HepG2 (cell line): ENCODE measurements around the gene CEP104. TPM values are rescaled to one million over a fixed set of nuclear protein-coding genes. Genes with fewer than 3 reads are reported as not detected.

ENCODE experiments used
- ATAC-seq: fragments of 200-7000 bp; cut with Tn5 transposase; 3 replicates; pipeline ENCODE4 v1.9.1; 2020; ENCODE audit warnings: mild to moderate bottlenecking, moderate library complexity
- BruUV-seq: library from RNA; stranded (reverse); fragments of 400-500 nt; replicated peaks from 2 replicates; lab custom pipeline; 2021; lab: Mats Ljungman, UMichigan
- CTCF ChIA-PET: fragments of 300-600 bp; formaldehyde crosslinking; extraction: SDS; loops from one replicate; lab custom pipeline; 2021; ENCODE audit warnings: low total read pairs, inconsistent platforms, low intra/inter-chr PET ratio; lab: Yijun Ruan, JAX
- POLR2A ChIA-PET: fragments of 350-600 bp; sonication (Branson Sonifier 250); formaldehyde crosslinking; loops from one replicate; lab custom pipeline; 2020; ENCODE audit warnings: antibody characterized with exemption, inconsistent platforms; lab: Yijun Ruan, JAX
- DNase-seq: peaks from one replicate; pipeline ENCODE4 v3.0.0-alpha.2; 2015; ENCODE audit warnings: low spot score
- FAIRE-seq: peaks from 3 replicates; lab custom pipeline; 2011; peaks lifted over from hg19 to GRCh38; lab: Jason Lieb, UNC
- H2AFZ ChIP-seq: one replicate; pipeline ENCODE4 v1.6.1; 2011; ENCODE audit warnings: low read length, inconsistent platforms
- H3K27ac ChIP-seq: fragments of 300-600 bp; 3 replicates; pipeline ENCODE4 v1.8.0; 2011; ENCODE audit warnings: mixed run types, mild to moderate bottlenecking, mixed read lengths, low read length, inconsistent platforms; ENCODE audit not compliant: insufficient read depth; ENCODE audit errors: extremely low read length
- H3K27me3 ChIP-seq, 2 experiments: fragments of 200-600 bp in 1 of 2; 2 replicates in 1 of 2; 3 replicates in 1 of 2; pipeline versions ENCODE4 v1.6.0 to v1.8.0; 2011; ENCODE audit warnings: low read length in 2 of 2, mild to moderate bottlenecking in 2 of 2, moderate library complexity in 2 of 2, inconsistent platforms in 1 of 2; ENCODE audit not compliant: insufficient read depth in 2 of 2, control insufficient read depth in 1 of 2
- H3K36me3 ChIP-seq, 2 experiments: fragments of 200-600 bp in 1 of 2; replicated peaks in 1 of 2; 2 replicates in 1 of 2; 3 replicates in 1 of 2; pipeline versions ENCODE4 v1.5.1 to v1.8.0; 2011; ENCODE audit warnings: low read length in 2 of 2, inconsistent platforms in 1 of 2; ENCODE audit not compliant: insufficient read depth in 2 of 2, control insufficient read depth in 1 of 2
- H3K4me1 ChIP-seq: 2 replicates; pipeline ENCODE4 v1.5.1; 2012; ENCODE audit warnings: low read length, inconsistent platforms; ENCODE audit not compliant: insufficient read depth
- H3K4me2 ChIP-seq: 2 replicates; pipeline ENCODE4 v1.6.0; 2011; ENCODE audit warnings: low read depth, low read length, inconsistent platforms
- H3K4me3 ChIP-seq, 3 experiments: fragments of 200-600 bp in 1 of 3; sonication (generic), shearing (Covaris generic) in 1 of 3; replicated peaks in 1 of 3; 2 replicates each; pipeline ENCODE4 v1.5.1; 2011 to 2016; ENCODE audit warnings: low read length in 3 of 3, inconsistent platforms in 2 of 3, low read depth in 2 of 3, mild to moderate bottlenecking in 2 of 3, control low read depth in 1 of 3, mixed read lengths in 1 of 3; ENCODE audit not compliant: insufficient read depth in 1 of 3
- H3K79me2 ChIP-seq: one replicate; pipeline ENCODE4 v1.6.1; 2011; ENCODE audit warnings: low read length, inconsistent platforms; ENCODE audit not compliant: insufficient read depth
- H3K9ac ChIP-seq: 2 replicates; pipeline ENCODE4 v1.6.0; 2011; ENCODE audit warnings: mild to moderate bottlenecking, low read depth, low read length, inconsistent platforms; ENCODE audit not compliant: insufficient read depth
- H3K9me3 ChIP-seq: 2 replicates; pipeline ENCODE4 v1.5.1; 2012; ENCODE audit warnings: mild to moderate bottlenecking, low read length
- H4K20me1 ChIP-seq: 2 replicates; pipeline ENCODE4 v1.6.0; 2011; ENCODE audit warnings: inconsistent platforms, mild to moderate bottlenecking, low read length, moderate library complexity; ENCODE audit not compliant: insufficient read depth
- BHLHE40 ChIP-seq: IDR thresholded peaks from 2 replicates; pipeline ENCODE4 v1.6.1; 2011; ENCODE audit warnings: low read length, improper control_type of control experiment
- FOXK2 ChIP-seq: fragments of 450-650 bp; IDR thresholded peaks from 2 replicates; pipeline ENCODE4 v1.6.1; 2016
- KLF11 ChIP-seq: IDR thresholded peaks from 2 replicates; pipeline ENCODE4 v1.6.1; 2016; ENCODE audit warnings: missing compliant biosample characterization
- KLF6 ChIP-seq: IDR thresholded peaks from 2 replicates; pipeline ENCODE4 v1.8.0; 2016; ENCODE audit warnings: missing biosample characterization, missing genetic modification reagents
- PCBP2 ChIP-seq: fragments of 200-400 bp; formaldehyde crosslinking; optimal IDR thresholded peaks from 2 replicates; pipeline ENCODE3; 2018; ENCODE audit warnings: low read length, low read depth; ENCODE audit not compliant: poor library complexity, severe bottlenecking
- REPIN1 ChIP-seq: sonication (generic); formaldehyde crosslinking; IDR thresholded peaks from 2 replicates; pipeline ENCODE4 v1.8.0; 2022; ENCODE audit warnings: missing genetic modification reagents, low read depth, mild to moderate bottlenecking, borderline replicate concordance
- XRCC5 ChIP-seq: fragments of 200-400 bp; formaldehyde crosslinking; optimal IDR thresholded peaks from 2 replicates; pipeline ENCODE3; 2017; ENCODE audit warnings: mild to moderate bottlenecking, low read length
- YEATS4 ChIP-seq: sonication (generic); formaldehyde crosslinking; IDR thresholded peaks from 2 replicates; pipeline ENCODE4 v1.4.0; 2020; ENCODE audit warnings: missing genetic modification reagents, borderline replicate concordance
- ZNF530 ChIP-seq: sonication (generic); formaldehyde crosslinking; IDR thresholded peaks from 2 replicates; pipeline ENCODE4 v1.5.0; 2020; ENCODE audit warnings: low read depth, mild to moderate bottlenecking, missing genetic modification reagents
- ZNF83 ChIP-seq: sonication (generic); formaldehyde crosslinking; IDR thresholded peaks from 2 replicates; pipeline ENCODE4 v1.4.0; 2020; ENCODE audit warnings: missing genetic modification reagents, mild to moderate bottlenecking, borderline replicate concordance
- WGBS: methylation state at CpG from one replicate; pipeline ENCODE4 v1.1.6; 2017; ENCODE audit warnings: low lambda C conversion rate; 5-methylcytosine and 5-hydroxymethylcytosine counted together
- in situ Hi-C: cut with HindIII; loops from 2 replicates; pipeline ENCODE4 v1.10.0; 2017; ENCODE audit warnings: low pct_unique_long_range_greater_than_20kb; ENCODE audit not compliant: extremely low pct_ligation_motif_present
- intact Hi-C: fragments of 100-400 bp; cut with micrococcal nuclease; formaldehyde crosslinking; loops from one replicate; pipeline ENCODE4 v1.10.0; 2022; ENCODE audit not compliant: unreplicated experiment
- polyA plus RNA-seq, 8 experiments: library from polyadenylated mRNA; depleted of rRNA in 3 of 8; stranded (reverse) in 7 of 8; unstranded in 1 of 8; fragments of >200 nt; fragmentation: Illumina TruSeq in 4 of 8; extraction: Trizol in 4 of 8; gene quantifications; 2 replicates each; pipeline versions ENCODE4 v1.2.1 to v1.2.3, GENCODE V29; 2011 to 2016; ENCODE audit warnings: low read depth in 4 of 8, missing spikeins in 1 of 8, mixed read lengths in 1 of 8; ENCODE audit not compliant: insufficient read depth in 1 of 8
- total RNA-seq, 5 experiments: library from RNA; depleted of rRNA; stranded (reverse); fragments of >200 nt; fragmentation: Illumina TruSeq; extraction: Trizol; gene quantifications; 2 replicates each; pipeline ENCODE4 v1.2.3, GENCODE V29; 2016; ENCODE audit warnings: low read depth in 1 of 5
- TF ChIP-seq, protein P1 (sequence below): sonication (generic); formaldehyde crosslinking; IDR thresholded peaks from 2 replicates; pipeline ENCODE4 v1.4.0; 2020; ENCODE audit warnings: low read depth, mild to moderate bottlenecking, missing genetic modification reagents
- TF ChIP-seq, protein P2 (sequence below): sonication (generic); formaldehyde crosslinking; IDR thresholded peaks from 2 replicates; pipeline ENCODE4 v1.5.1; 2020; ENCODE audit warnings: mild to moderate bottlenecking, missing genetic modification reagents, moderate library complexity
- TF ChIP-seq, protein P3 (sequence below): sonication (generic); formaldehyde crosslinking; IDR thresholded peaks from 2 replicates; pipeline ENCODE4 v1.8.1; 2023; ENCODE audit warnings: mild to moderate bottlenecking, missing genetic modification reagents
- TF ChIP-seq, protein P4 (sequence below): sonication (generic); formaldehyde crosslinking; IDR thresholded peaks from 2 replicates; pipeline ENCODE4 v1.9.0; 2022; ENCODE audit warnings: missing genetic modification reagents, mild to moderate bottlenecking, borderline replicate concordance

CEP104 gene
- total and polyA plus RNA-seq, 2 of the 13 experiments (the other 11 are each of a cell fraction or from before 2014, with no cell fraction given): 20.4 to 30.1 TPM

DNA sequence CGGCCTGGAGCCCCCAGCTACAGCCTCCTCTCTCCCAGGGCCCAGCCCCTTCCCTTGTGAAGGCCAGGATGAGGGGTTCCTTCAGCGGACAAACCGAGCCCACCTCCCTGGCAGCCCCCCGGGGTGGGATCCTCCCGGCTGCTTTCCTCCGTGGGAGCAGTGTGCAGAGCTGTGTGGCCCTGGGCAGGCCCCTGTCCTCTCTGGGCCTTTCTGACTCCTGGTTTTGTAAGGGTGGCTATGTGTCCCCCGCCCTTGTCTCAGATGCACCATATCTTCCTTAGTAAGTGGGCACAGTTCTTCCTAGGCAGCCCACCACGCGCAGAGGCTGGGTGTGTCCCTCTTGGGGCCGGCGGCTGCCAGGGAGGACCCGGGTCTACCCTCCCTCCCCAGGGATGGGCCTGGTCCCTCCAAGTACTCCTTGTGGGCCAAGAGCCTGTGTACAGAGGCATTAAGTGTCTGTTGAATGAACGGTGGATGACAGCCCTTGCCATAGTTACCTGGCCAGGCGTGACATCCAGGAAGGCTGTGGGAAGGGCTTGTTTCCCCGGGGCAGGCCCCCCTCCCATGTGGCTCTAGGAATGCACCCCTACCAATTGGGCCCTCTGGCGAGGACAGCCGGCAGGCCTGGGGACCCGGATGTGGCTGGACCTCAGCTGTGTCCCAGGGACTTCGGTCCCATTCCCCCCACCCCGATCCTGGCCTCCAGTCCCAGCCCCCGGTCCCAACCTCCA lies 80.6 kb downstream of the CEP104 start:
- ChIA-PET POLR2A (interaction anchor here (0.7 to 1.6 kb wide), 8 partner anchors 9 to 319 kb away, joined by 3 to 20 read pairs (median 4); partner anchors contain the start of genes CCDC27, CEP104, DFFB and LRRC47), CTCF (no interaction called here)
- Histone ChIP-seq H3K27ac (peak overlapping the region; percentile 86), H2AFZ (no peak overlapping the region), H3K27me3 (no peaks in the 10 kb centered on the region), H3K36me3 (peaks cover 6 to 15% of the 10 kb centered on the region in 2 experiments; a peak in 4 of 5 replicates), H3K4me3 (no peak overlapping the region), H3K79me2 (peaks cover 18% of the 10 kb centered on the region), H3K4me2 (peak overlapping the region; percentile 93), H3K9ac (peak overlapping the region; percentile 66), H3K4me1 (peaks cover 47% of the 10 kb centered on the region), H3K9me3 (no peaks in the 10 kb centered on the region), H4K20me1 (no peaks in the 10 kb centered on the region)
- 66% methylated on average over 5 of the region's 21 CpGs for WGBS
- DNase-seq: no peak
- no peak for FAIRE-seq
- intact Hi-C loops (loop anchor here (10.0 kb wide), 1 partner anchor 128 kb away; the partner anchor contains the start of gene C1orf174), in situ Hi-C loops (no loop called here)
- BruUV-seq: no TSS peak
- no peak for ATAC-seq
- no peak for TF ChIP-seq KLF6 (CRISPR knock-in tag)
- TF ChIP-seq ZNF83 (CRISPR knock-in tag): no peak
- TF ChIP-seq, protein P1, sequence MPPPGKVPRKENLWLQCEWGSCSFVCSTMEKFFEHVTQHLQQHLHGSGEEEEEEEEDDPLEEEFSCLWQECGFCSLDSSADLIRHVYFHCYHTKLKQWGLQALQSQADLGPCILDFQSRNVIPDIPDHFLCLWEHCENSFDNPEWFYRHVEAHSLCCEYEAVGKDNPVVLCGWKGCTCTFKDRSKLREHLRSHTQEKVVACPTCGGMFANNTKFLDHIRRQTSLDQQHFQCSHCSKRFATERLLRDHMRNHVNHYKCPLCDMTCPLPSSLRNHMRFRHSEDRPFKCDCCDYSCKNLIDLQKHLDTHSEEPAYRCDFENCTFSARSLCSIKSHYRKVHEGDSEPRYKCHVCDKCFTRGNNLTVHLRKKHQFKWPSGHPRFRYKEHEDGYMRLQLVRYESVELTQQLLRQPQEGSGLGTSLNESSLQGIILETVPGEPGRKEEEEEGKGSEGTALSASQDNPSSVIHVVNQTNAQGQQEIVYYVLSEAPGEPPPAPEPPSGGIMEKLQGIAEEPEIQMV (CRISPR knock-in tag): no peak
- peak; percentile 10 for TF ChIP-seq XRCC5
- no peak for TF ChIP-seq YEATS4 (CRISPR knock-in tag)
- TF ChIP-seq, protein P2, sequence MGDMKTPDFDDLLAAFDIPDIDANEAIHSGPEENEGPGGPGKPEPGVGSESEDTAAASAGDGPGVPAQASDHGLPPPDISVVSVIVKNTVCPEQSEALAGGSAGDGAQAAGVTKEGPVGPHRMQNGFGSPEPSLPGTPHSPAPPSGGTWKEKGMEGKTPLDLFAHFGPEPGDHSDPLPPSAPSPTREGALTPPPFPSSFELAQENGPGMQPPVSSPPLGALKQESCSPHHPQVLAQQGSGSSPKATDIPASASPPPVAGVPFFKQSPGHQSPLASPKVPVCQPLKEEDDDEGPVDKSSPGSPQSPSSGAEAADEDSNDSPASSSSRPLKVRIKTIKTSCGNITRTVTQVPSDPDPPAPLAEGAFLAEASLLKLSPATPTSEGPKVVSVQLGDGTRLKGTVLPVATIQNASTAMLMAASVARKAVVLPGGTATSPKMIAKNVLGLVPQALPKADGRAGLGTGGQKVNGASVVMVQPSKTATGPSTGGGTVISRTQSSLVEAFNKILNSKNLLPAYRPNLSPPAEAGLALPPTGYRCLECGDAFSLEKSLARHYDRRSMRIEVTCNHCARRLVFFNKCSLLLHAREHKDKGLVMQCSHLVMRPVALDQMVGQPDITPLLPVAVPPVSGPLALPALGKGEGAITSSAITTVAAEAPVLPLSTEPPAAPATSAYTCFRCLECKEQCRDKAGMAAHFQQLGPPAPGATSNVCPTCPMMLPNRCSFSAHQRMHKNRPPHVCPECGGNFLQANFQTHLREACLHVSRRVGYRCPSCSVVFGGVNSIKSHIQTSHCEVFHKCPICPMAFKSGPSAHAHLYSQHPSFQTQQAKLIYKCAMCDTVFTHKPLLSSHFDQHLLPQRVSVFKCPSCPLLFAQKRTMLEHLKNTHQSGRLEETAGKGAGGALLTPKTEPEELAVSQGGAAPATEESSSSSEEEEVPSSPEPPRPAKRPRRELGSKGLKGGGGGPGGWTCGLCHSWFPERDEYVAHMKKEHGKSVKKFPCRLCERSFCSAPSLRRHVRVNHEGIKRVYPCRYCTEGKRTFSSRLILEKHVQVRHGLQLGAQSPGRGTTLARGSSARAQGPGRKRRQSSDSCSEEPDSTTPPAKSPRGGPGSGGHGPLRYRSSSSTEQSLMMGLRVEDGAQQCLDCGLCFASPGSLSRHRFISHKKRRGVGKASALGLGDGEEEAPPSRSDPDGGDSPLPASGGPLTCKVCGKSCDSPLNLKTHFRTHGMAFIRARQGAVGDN (CRISPR knock-in tag): peak; percentile 72
- no peak for TF ChIP-seq KLF11
- no peak for TF ChIP-seq ZNF530 (CRISPR knock-in tag)
- peak; percentile 4; the same call in 1 of the 2 replicates for TF ChIP-seq REPIN1 (CRISPR knock-in tag)
- no peak for TF ChIP-seq FOXK2
- TF ChIP-seq, protein P3, sequence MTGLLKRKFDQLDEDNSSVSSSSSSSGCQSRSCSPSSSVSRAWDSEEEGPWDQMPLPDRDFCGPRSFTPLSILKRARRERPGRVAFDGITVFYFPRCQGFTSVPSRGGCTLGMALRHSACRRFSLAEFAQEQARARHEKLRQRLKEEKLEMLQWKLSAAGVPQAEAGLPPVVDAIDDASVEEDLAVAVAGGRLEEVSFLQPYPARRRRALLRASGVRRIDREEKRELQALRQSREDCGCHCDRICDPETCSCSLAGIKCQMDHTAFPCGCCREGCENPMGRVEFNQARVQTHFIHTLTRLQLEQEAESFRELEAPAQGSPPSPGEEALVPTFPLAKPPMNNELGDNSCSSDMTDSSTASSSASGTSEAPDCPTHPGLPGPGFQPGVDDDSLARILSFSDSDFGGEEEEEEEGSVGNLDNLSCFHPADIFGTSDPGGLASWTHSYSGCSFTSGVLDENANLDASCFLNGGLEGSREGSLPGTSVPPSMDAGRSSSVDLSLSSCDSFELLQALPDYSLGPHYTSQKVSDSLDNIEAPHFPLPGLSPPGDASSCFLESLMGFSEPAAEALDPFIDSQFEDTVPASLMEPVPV: peak; percentile 69
- TF ChIP-seq, protein P4, sequence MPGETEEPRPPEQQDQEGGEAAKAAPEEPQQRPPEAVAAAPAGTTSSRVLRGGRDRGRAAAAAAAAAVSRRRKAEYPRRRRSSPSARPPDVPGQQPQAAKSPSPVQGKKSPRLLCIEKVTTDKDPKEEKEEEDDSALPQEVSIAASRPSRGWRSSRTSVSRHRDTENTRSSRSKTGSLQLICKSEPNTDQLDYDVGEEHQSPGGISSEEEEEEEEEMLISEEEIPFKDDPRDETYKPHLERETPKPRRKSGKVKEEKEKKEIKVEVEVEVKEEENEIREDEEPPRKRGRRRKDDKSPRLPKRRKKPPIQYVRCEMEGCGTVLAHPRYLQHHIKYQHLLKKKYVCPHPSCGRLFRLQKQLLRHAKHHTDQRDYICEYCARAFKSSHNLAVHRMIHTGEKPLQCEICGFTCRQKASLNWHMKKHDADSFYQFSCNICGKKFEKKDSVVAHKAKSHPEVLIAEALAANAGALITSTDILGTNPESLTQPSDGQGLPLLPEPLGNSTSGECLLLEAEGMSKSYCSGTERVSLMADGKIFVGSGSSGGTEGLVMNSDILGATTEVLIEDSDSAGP (CRISPR knock-in tag): 0 out of 2 replicates have a peak, but pooled peaks have one; percentile 21
- TF ChIP-seq BHLHE40: no peak
- no peak for TF ChIP-seq PCBP2
